T-cell (primary cell): ENCODE measurements around the gene DDX17. TPM values are rescaled to one million over a fixed set of nuclear protein-coding genes. Genes with fewer than 3 reads are reported as not detected.

ENCODE experiments used
- ATAC-seq, 4 experiments: fragments of 200-7000 bp in 3 of 4; fragments of 150-1000 bp in 1 of 4; cut with Tn5 transposase; replicated peaks in 1 of 4; 1 replicate in 3 of 4; 2 replicates in 1 of 4; pipeline ENCODE4 v1.10.0; 2021; ENCODE audit warnings: moderate library complexity in 3 of 4, mild to moderate bottlenecking in 2 of 4, moderate number of reproducible peaks in 1 of 4
- CTCF ChIA-PET, 2 donors: fragments of 300-600 bp; sonication (Branson Sonifier 250); formaldehyde crosslinking; loops; one replicate each; lab custom pipeline; 2022; ENCODE audit warnings: antibody characterized with exemption in 2 of 2; lab: Charles Lee
- POLR2A ChIA-PET, 2 donors: fragments of 300-600 bp; sonication (Branson Sonifier 250); formaldehyde crosslinking; loops; one replicate each; lab custom pipeline; 2022; ENCODE audit warnings: antibody characterized with exemption in 2 of 2; lab: Charles Lee
- DNase-seq, 35 experiments: peaks; one replicate each; pipeline versions ENCODE4 v3.0.0 to v3.0.0-alpha.2; 2013 to 2023
- H3K27ac ChIP-seq: one replicate; pipeline ENCODE4 v1.5.1; 2013; ENCODE audit warnings: low read length
- H3K27me3 ChIP-seq, 2 experiments: replicated peaks in 1 of 2; 1 replicate in 1 of 2; 2 replicates in 1 of 2; pipeline versions ENCODE4 v1.6.1 to v1.7.0; 2013; ENCODE audit warnings: low read length in 1 of 2, mixed read lengths in 1 of 2; ENCODE audit not compliant: control insufficient read depth in 2 of 2, insufficient read depth in 2 of 2; ENCODE audit errors: extremely low read depth in 1 of 2
- H3K36me3 ChIP-seq, 2 donors: 1 replicate in 1 of 2; 2 replicates in 1 of 2; pipeline versions ENCODE4 v1.6.1 to v1.7.0; 2013; ENCODE audit warnings: low read length in 1 of 2; ENCODE audit not compliant: control insufficient read depth in 2 of 2, insufficient read depth in 1 of 2; ENCODE audit errors: extremely low read depth in 1 of 2
- H3K4me1 ChIP-seq, 2 experiments: 1 replicate in 1 of 2; 2 replicates in 1 of 2; pipeline versions ENCODE4 v1.6.1 to v1.7.0; 2013; ENCODE audit warnings: low read length in 2 of 2, mixed read lengths in 1 of 2; ENCODE audit not compliant: insufficient read depth in 2 of 2, control insufficient read depth in 1 of 2; ENCODE audit errors: extremely low read depth in 1 of 2
- H3K4me3 ChIP-seq, 2 donors: 1 replicate in 1 of 2; 2 replicates in 1 of 2; pipeline versions ENCODE4 v1.5.1 to v1.7.0; 2013; ENCODE audit warnings: mild to moderate bottlenecking in 2 of 2, low read length in 1 of 2, moderate library complexity in 1 of 2; ENCODE audit not compliant: control insufficient read depth in 1 of 2; ENCODE audit errors: extremely low read depth in 1 of 2
- H3K9me3 ChIP-seq: 2 replicates; pipeline ENCODE4 v1.7.0; 2013
- H3K27ac Mint-ChIP-seq, 2 donors: one replicate each; pipeline ENCODE4 v1.8.0; 2020 to 2021; ENCODE audit warnings: mild to moderate bottlenecking in 2 of 2, mixed read lengths in 2 of 2
- H3K27me3 Mint-ChIP-seq, 2 donors: one replicate each; pipeline ENCODE4 v1.8.0; 2021 to 2022; ENCODE audit warnings: mixed read lengths in 2 of 2
- H3K36me3 Mint-ChIP-seq: one replicate; pipeline ENCODE4 v1.8.0; 2021; ENCODE audit warnings: mixed read lengths
- H3K4me1 Mint-ChIP-seq, 3 donors: one replicate each; pipeline ENCODE4 v1.8.0; 2020 to 2022; ENCODE audit warnings: mixed read lengths in 3 of 3, mild to moderate bottlenecking in 1 of 3
- H3K4me3 Mint-ChIP-seq, 3 donors: one replicate each; pipeline ENCODE4 v1.8.0; 2020 to 2022; ENCODE audit warnings: mild to moderate bottlenecking in 3 of 3, mixed read lengths in 3 of 3, moderate library complexity in 3 of 3
- H3K9me3 Mint-ChIP-seq, 3 donors: one replicate each; pipeline ENCODE4 v1.8.0; 2020 to 2022; ENCODE audit warnings: mixed read lengths in 3 of 3
- WGBS: methylation state at CpG from one replicate; pipeline ENCODE4 v1.1.5; 2013; ENCODE audit warnings: missing lambda C conversion rate; ENCODE audit not compliant: insufficient coverage; 5-methylcytosine and 5-hydroxymethylcytosine counted together
- total RNA-seq, 35 experiments: library from RNA in 6 of 35; stranded (reverse) in 6 of 35; fragments of 120-200 nt in 1 of 35; gene quantifications; one replicate each; pipeline versions ENCODE4 v1.2.1 to v1.2.4 and lab custom pipeline; 2013 to 2026

Gene DDX17
- total RNA-seq, 5 donors from 2014 or later (not counting 1 experiment from before 2014, with no cell fraction given), result 589 to 907 (median 850) TPM

- Mint-ChIP-seq H3K27ac (no peak overlapping the region), H3K4me1 (peaks cover 59 to 72% (median 67%) of the 10 kb centered on the region in 3 donors), H3K4me3 (no peak overlapping the region), H3K9me3 (no peaks in the 10 kb centered on the region), H3K27me3 (no peaks in the 10 kb centered on the region), H3K36me3 (peaks cover 64% of the 10 kb centered on the region)
- Histone ChIP-seq H3K36me3 (peaks cover 11 to 92% of the 10 kb centered on the region in 2 donors), H3K4me1 (peaks cover 14 to 51% of the 10 kb centered on the region in 2 experiments), H3K27ac (no peak overlapping the region), H3K4me3 (no peak overlapping the region), H3K27me3 (no peaks in the 10 kb centered on the region), H3K9me3 (no peaks in the 10 kb centered on the region)
- ATAC-seq (no peak), DNase-seq (no peak)
- POLR2A ChIA-PET, result interaction anchor here (0.7 to 1.4 kb wide), 3 partner anchors 12 kb away, joined by 3 to 4 read pairs (median 3); no protein-coding TSS in a partner anchor
- WGBS, result no CpG with 5 or more reads among the region's 3 CpGs
- CTCF ChIA-PET, result interaction anchor here (0.6 to 1.5 kb wide), 2 partner anchors 10 to 61 kb away, joined by 3 to 4 read pairs; no protein-coding TSS in a partner anchor
Observed at GRCh38 chr22:38497869-38498268, 8.2 kb downstream of the DDX17 start.

- H3K4me1 ChIP-seq, result peaks cover 3 to 38% of the 10 kb centered on the region in 2 experiments
- no peak overlapping the region for H3K27ac ChIP-seq
Observed at GRCh38 chr22:38494939-38495338, 11.2 kb downstream of the DDX17 start.

GRCh38 chr22:38494498-38494897, 11.6 kb downstream of the DDX17 start:
- H3K4me3 Mint-ChIP-seq, result no peak overlapping the region
- H3K9me3 ChIP-seq, result no peaks in the 10 kb centered on the region
- peaks cover 3 to 35% of the 10 kb centered on the region in 2 experiments for H3K4me1 ChIP-seq
- peaks cover 17 to 97% of the 10 kb centered on the region in 2 donors for H3K36me3 ChIP-seq
- H3K27me3 Mint-ChIP-seq, result no peaks in the 10 kb centered on the region
- H3K27me3 ChIP-seq, result no peaks in the 10 kb centered on the region
- no peak overlapping the region for H3K27ac ChIP-seq
- ChIA-PET POLR2A (interaction anchor here (0.5 to 0.8 kb wide), 2 partner anchors 9 to 217 kb away, joined by 3 to 4 read pairs; no protein-coding TSS in a partner anchor), CTCF (no interaction called here)
- H3K36me3 Mint-ChIP-seq, result peaks cover 59% of the 10 kb centered on the region
- WGBS, result 0% methylated on average over 2 of the region's 2 CpGs
- H3K9me3 Mint-ChIP-seq, result no peaks in the 10 kb centered on the region
- ATAC-seq, result peak in 3 of 4 experiments; percentile 28 to 33 (median 31)
- H3K27ac Mint-ChIP-seq, result peak overlapping the region; percentile 50 to 70
- H3K4me3 ChIP-seq, result no peak overlapping the region
- H3K4me1 Mint-ChIP-seq, result peaks cover 37 to 68% (median 57%) of the 10 kb centered on the region in 3 donors
- DNase-seq, result no peak

More at GRCh38 chr22:38494939-38495338, 11.2 kb downstream of the DDX17 start:
- Mint-ChIP-seq H3K36me3 (peaks cover 57% of the 10 kb centered on the region), H3K4me3 (no peak overlapping the region), H3K9me3 (no peaks in the 10 kb centered on the region), H3K27me3 (no peaks in the 10 kb centered on the region), H3K4me1 (peaks cover 39 to 66% (median 54%) of the 10 kb centered on the region in 3 donors), H3K27ac (peak overlapping the region; percentile 50 to 70)
- no peaks in the 10 kb centered on the region for H3K9me3 ChIP-seq
- WGBS, result 91% methylated on average over 6 of the region's 12 CpGs
- CTCF ChIA-PET, result no interaction called here
- H3K4me3 ChIP-seq, result no peak overlapping the region
- H3K36me3 ChIP-seq, result peaks cover 17 to 97% of the 10 kb centered on the region in 2 donors
- POLR2A ChIA-PET, result interaction anchor here in 1 of 2 donors (0.5 kb wide), 1 partner anchor 9 kb away, joined by 4 read pairs; no protein-coding TSS in a partner anchor
- no peaks in the 10 kb centered on the region for H3K27me3 ChIP-seq
- no peak for ATAC-seq
- no peak for DNase-seq

- Mint-ChIP-seq H3K27me3 (no peaks in the 10 kb centered on the region), H3K4me3 (no peak overlapping the region), H3K9me3 (no peaks in the 10 kb centered on the region), H3K27ac (peak overlapping the region in 1 of 2 donors; percentile 39), H3K4me1 (peaks cover 40 to 65% (median 53%) of the 10 kb centered on the region in 3 donors), H3K36me3 (peaks cover 57% of the 10 kb centered on the region)
- no peaks in the 10 kb centered on the region for H3K27me3 ChIP-seq
- no peak overlapping the region for H3K4me3 ChIP-seq
- ChIA-PET CTCF (no interaction called here), POLR2A (interaction anchor here (0.6 to 0.7 kb wide), 2 partner anchors 120 to 373 kb away, joined by 3 read pairs; no protein-coding TSS in a partner anchor)
- H3K9me3 ChIP-seq, result no peaks in the 10 kb centered on the region
- peaks cover 0 to 24% of the 10 kb centered on the region in 2 experiments for H3K4me1 ChIP-seq
- peaks cover 6 to 97% of the 10 kb centered on the region in 2 donors for H3K36me3 ChIP-seq
- no peak overlapping the region for H3K27ac ChIP-seq
- DNase-seq (no peak), ATAC-seq (no peak)
- WGBS, result no CpG with 5 or more reads among the region's 5 CpGs
Observed at GRCh38 chr22:38491707-38492348, 14.3 kb downstream of the DDX17 start.

- H3K4me1 Mint-ChIP-seq, result peaks cover 43 to 68% (median 57%) of the 10 kb centered on the region in 3 donors
- peak overlapping the region; percentile 78 to 85 for H3K27ac Mint-ChIP-seq
- no peak for DNase-seq
- H3K4me1 ChIP-seq, result peaks cover 0 to 23% of the 10 kb centered on the region in 2 experiments
- no peak for ATAC-seq
- H3K9me3 ChIP-seq, result no peaks in the 10 kb centered on the region
- no peaks in the 10 kb centered on the region for H3K9me3 Mint-ChIP-seq
- H3K27ac ChIP-seq, result no peak overlapping the region
- CTCF ChIA-PET, result no interaction called here
- H3K27me3 Mint-ChIP-seq, result no peaks in the 10 kb centered on the region
- POLR2A ChIA-PET, result interaction anchor here in 1 of 2 donors (0.6 kb wide), 1 partner anchor 374 kb away, joined by 3 read pairs; no protein-coding TSS in a partner anchor
- H3K4me3 ChIP-seq, result no peak overlapping the region
- H3K27me3 ChIP-seq, result no peaks in the 10 kb centered on the region
- H3K4me3 Mint-ChIP-seq, result no peak overlapping the region
- H3K36me3 ChIP-seq, result peaks cover 8 to 98% of the 10 kb centered on the region in 2 donors
- WGBS, result no CpG with 5 or more reads among the region's 1 CpG
- peaks cover 62% of the 10 kb centered on the region for H3K36me3 Mint-ChIP-seq
Observed at GRCh38 chr22:38490915-38491314, 15.2 kb downstream of the DDX17 start.

- Mint-ChIP-seq H3K9me3 (no peaks in the 10 kb centered on the region), H3K27me3 (no peaks in the 10 kb centered on the region), H3K36me3 (peaks cover 63% of the 10 kb centered on the region), H3K4me1 (peaks cover 44 to 69% (median 59%) of the 10 kb centered on the region in 3 donors), H3K27ac (peak overlapping the region; percentile 78 to 85), H3K4me3 (no peak overlapping the region)
- H3K4me1 ChIP-seq, result peaks cover 0 to 24% of the 10 kb centered on the region in 2 experiments
- WGBS, result 11% methylated on average over 1 of the region's 2 CpGs
- ATAC-seq (peak in 2 of 4 experiments; percentile 40 to 43), DNase-seq (no peak)
- peaks cover 10 to 98% of the 10 kb centered on the region in 2 donors for H3K36me3 ChIP-seq
- POLR2A ChIA-PET, result interaction anchor here in 1 of 2 donors (0.6 kb wide), 1 partner anchor 27 kb away, joined by 3 read pairs; no protein-coding TSS in a partner anchor
- no peak overlapping the region for H3K27ac ChIP-seq
- no peaks in the 10 kb centered on the region for H3K27me3 ChIP-seq
- H3K9me3 ChIP-seq, result no peaks in the 10 kb centered on the region
- H3K4me3 ChIP-seq, result no peak overlapping the region
- CTCF ChIA-PET, result no interaction called here
Observed at GRCh38 chr22:38490475-38490874, 15.6 kb downstream of the DDX17 start.
